ENCODE data around the gene ZDHHC3.

- TF ChIP-seq CTCF (IDR thresholded peaks at IDR 0.05; ENCODE audit: insufficient read depth, low read depth, low read length): no peak
- TF ChIP-seq EZH2 (IDR thresholded peaks at IDR 0.05; ENCODE audit: insufficient read depth, low read length): no peak
Observed at GRCh38 chr3:44969828-44970179, 6.2 kb downstream of the ZDHHC3 start.
